ENCODE measurements around the gene MSANTD1. TPM values are rescaled to one million over a fixed set of nuclear protein-coding genes. Genes with fewer than 3 reads are reported as not detected.

Gene MSANTD1
- total RNA-seq, 2 experiments from 2014 or later = 1.3 to 1.4 TPM

GRCh38 chr4:3241898-3242524 lies 6.9 kb upstream of the MSANTD1 start:
- DNase-seq = no peak
- POLR2A ChIA-PET = no interaction called here
- no peak for ATAC-seq (ENCODE audit: low read depth)
- Mint-ChIP-seq H3K27ac (no peak overlapping the region), H3K27me3 (no peaks in the 10 kb centered on the region), H3K36me3 (peaks cover 2% of the 10 kb centered on the region), H3K9me3 (no peaks in the 10 kb centered on the region), H3K4me1 (peaks cover 14% of the 10 kb centered on the region), H3K4me3 (no peak overlapping the region)

- Mint-ChIP-seq H3K27ac (peak overlapping the region; percentile 59), H3K27me3 (no peaks in the 10 kb centered on the region), H3K9me3 (no peaks in the 10 kb centered on the region), H3K4me3 (no peak overlapping the region), H3K4me1 (peaks cover 14% of the 10 kb centered on the region), H3K36me3 (peaks cover 2% of the 10 kb centered on the region)
- ATAC-seq (ENCODE audit: low read depth) (peak; percentile 45), DNase-seq (no peak)
- POLR2A ChIA-PET = no interaction called here
These were observed 5.7 kb upstream of the MSANTD1 start for GRCh38 chr4:3243136-3243780.

- Mint-ChIP-seq H3K27ac (no peak overlapping the region), H3K36me3 (peaks cover 2% of the 10 kb centered on the region), H3K4me1 (peaks cover 14% of the 10 kb centered on the region), H3K9me3 (no peaks in the 10 kb centered on the region), H3K27me3 (no peaks in the 10 kb centered on the region), H3K4me3 (no peak overlapping the region)
- POLR2A ChIA-PET = no interaction called here
- DNase-seq (no peak), ATAC-seq (ENCODE audit: low read depth) (no peak)
These were observed 5.0 kb upstream of the MSANTD1 start for GRCh38 chr4:3244002-3244401.

- H3K4me1 Mint-ChIP-seq = peaks cover 14% of the 10 kb centered on the region
- H3K27ac Mint-ChIP-seq = no peak overlapping the region
- no peak for ATAC-seq (ENCODE audit: low read depth)
- H3K4me3 Mint-ChIP-seq = no peak overlapping the region
- H3K36me3 Mint-ChIP-seq = peaks cover 2% of the 10 kb centered on the region
- no peak for DNase-seq
- POLR2A ChIA-PET = no interaction called here
- no peaks in the 10 kb centered on the region for H3K9me3 Mint-ChIP-seq
- no peaks in the 10 kb centered on the region for H3K27me3 Mint-ChIP-seq
These were observed 4.2 kb upstream of the MSANTD1 start for GRCh38 chr4:3244747-3245146.

GRCh38 chr4:3245676-3246075 lies 3.3 kb upstream of the MSANTD1 start:
- Mint-ChIP-seq H3K4me3 (no peak overlapping the region), H3K36me3 (no peaks in the 10 kb centered on the region), H3K27ac (no peak overlapping the region), H3K9me3 (no peaks in the 10 kb centered on the region), H3K27me3 (no peaks in the 10 kb centered on the region), H3K4me1 (peaks cover 14% of the 10 kb centered on the region)
- ATAC-seq (ENCODE audit: low read depth) (no peak), DNase-seq (no peak)
- POLR2A ChIA-PET = no interaction called here

GRCh38 chr4:3246458-3247398 lies 2.2 kb upstream of the MSANTD1 start:
- H3K9me3 Mint-ChIP-seq = no peaks in the 10 kb centered on the region
- ATAC-seq (ENCODE audit: low read depth) (no peak), DNase-seq (no peak)
- POLR2A ChIA-PET = no interaction called here
- H3K36me3 Mint-ChIP-seq = no peaks in the 10 kb centered on the region
- H3K4me3 Mint-ChIP-seq = no peak overlapping the region
- H3K27me3 Mint-ChIP-seq = no peaks in the 10 kb centered on the region
- H3K27ac Mint-ChIP-seq = peak overlapping the region; percentile 4
- H3K4me1 Mint-ChIP-seq = peaks cover 14% of the 10 kb centered on the region

GRCh38 chr4:3247399-3248177 lies 1.4 kb upstream of the MSANTD1 start:
- H3K36me3 Mint-ChIP-seq = no peaks in the 10 kb centered on the region
- no peaks in the 10 kb centered on the region for H3K27me3 Mint-ChIP-seq
- no peaks in the 10 kb centered on the region for H3K9me3 Mint-ChIP-seq
- no peak for ATAC-seq (ENCODE audit: low read depth)
- DNase-seq = no peak
- H3K27ac Mint-ChIP-seq = no peak overlapping the region
- H3K4me1 Mint-ChIP-seq = peaks cover 11% of the 10 kb centered on the region
- no peak overlapping the region for H3K4me3 Mint-ChIP-seq
- POLR2A ChIA-PET = no interaction called here

GRCh38 chr4:3248178-3248480 lies 830 bp upstream of the MSANTD1 start:
- H3K27me3 Mint-ChIP-seq = no peaks in the 10 kb centered on the region
- H3K4me1 Mint-ChIP-seq = peaks cover 5% of the 10 kb centered on the region
- H3K36me3 Mint-ChIP-seq = no peaks in the 10 kb centered on the region
- no peak overlapping the region for H3K4me3 Mint-ChIP-seq
- ATAC-seq (ENCODE audit: low read depth) (no peak), DNase-seq (no peak)
- H3K9me3 Mint-ChIP-seq = no peaks in the 10 kb centered on the region
- H3K27ac Mint-ChIP-seq = no peak overlapping the region
- POLR2A ChIA-PET = no interaction called here

- no peak for ATAC-seq (ENCODE audit: low read depth)
- H3K27ac Mint-ChIP-seq = no peak overlapping the region
These were observed 915 bp downstream of the MSANTD1 start for GRCh38 chr4:3249711-3250437.

GRCh38 chr4:3250438-3250955 lies 1.5 kb downstream of the MSANTD1 start:
- DNase-seq = no peak
- H3K27me3 Mint-ChIP-seq = no peaks in the 10 kb centered on the region
- POLR2A ChIA-PET = no interaction called here
- no peaks in the 10 kb centered on the region for H3K4me1 Mint-ChIP-seq
- H3K27ac Mint-ChIP-seq = no peak overlapping the region
- no peak for ATAC-seq (ENCODE audit: low read depth)
- no peaks in the 10 kb centered on the region for H3K9me3 Mint-ChIP-seq
- H3K36me3 Mint-ChIP-seq = no peaks in the 10 kb centered on the region
- H3K4me3 Mint-ChIP-seq = no peak overlapping the region

More at GRCh38 chr4:3249711-3250437, 915 bp downstream of the MSANTD1 start:
- POLR2A ChIA-PET = no interaction called here
- Mint-ChIP-seq H3K4me3 (no peak overlapping the region), H3K9me3 (no peaks in the 10 kb centered on the region), H3K36me3 (no peaks in the 10 kb centered on the region), H3K27me3 (no peaks in the 10 kb centered on the region), H3K4me1 (no peaks in the 10 kb centered on the region)
- DNase-seq = no peak

- H3K27ac Mint-ChIP-seq = no peak overlapping the region
- H3K4me3 Mint-ChIP-seq = no peak overlapping the region
- H3K27me3 Mint-ChIP-seq = no peaks in the 10 kb centered on the region
- no peaks in the 10 kb centered on the region for H3K4me1 Mint-ChIP-seq
- ATAC-seq (ENCODE audit: low read depth) = no peak
- no peaks in the 10 kb centered on the region for H3K36me3 Mint-ChIP-seq
- POLR2A ChIA-PET = no interaction called here
- no peaks in the 10 kb centered on the region for H3K9me3 Mint-ChIP-seq
- peak; percentile 28 for DNase-seq
These were observed 2.2 kb downstream of the MSANTD1 start for GRCh38 chr4:3250956-3251690.

GRCh38 chr4:3251691-3252479 lies 2.9 kb downstream of the MSANTD1 start:
- POLR2A ChIA-PET = no interaction called here
- H3K27ac Mint-ChIP-seq = no peak overlapping the region
- ATAC-seq (ENCODE audit: low read depth) (no peak), DNase-seq (peak; percentile 19)
- no peaks in the 10 kb centered on the region for H3K27me3 Mint-ChIP-seq
- H3K4me3 Mint-ChIP-seq = no peak overlapping the region
- no peaks in the 10 kb centered on the region for H3K9me3 Mint-ChIP-seq
- H3K4me1 Mint-ChIP-seq = no peaks in the 10 kb centered on the region
- H3K36me3 Mint-ChIP-seq = no peaks in the 10 kb centered on the region

All from activated naive CD8-positive, alpha-beta T cell treated with anti-CD3 and anti-CD28 coated beads, Interleukin-2, amount 10 ng/mL, durations not matched to agents 7 days and 5 days (primary cell).